Measurements from ENCODE around the gene ST3GAL6. TPM values are rescaled to one million over a fixed set of nuclear protein-coding genes. Genes with fewer than 3 reads are reported as not detected.

ST3GAL6 gene
- total and polyA plus RNA-seq, 10 of the 15 experiments (the other 5 are each of a cell fraction or from before 2014, with no cell fraction given) = 19.5 to 41.2 (median 37.4) TPM

DNA sequence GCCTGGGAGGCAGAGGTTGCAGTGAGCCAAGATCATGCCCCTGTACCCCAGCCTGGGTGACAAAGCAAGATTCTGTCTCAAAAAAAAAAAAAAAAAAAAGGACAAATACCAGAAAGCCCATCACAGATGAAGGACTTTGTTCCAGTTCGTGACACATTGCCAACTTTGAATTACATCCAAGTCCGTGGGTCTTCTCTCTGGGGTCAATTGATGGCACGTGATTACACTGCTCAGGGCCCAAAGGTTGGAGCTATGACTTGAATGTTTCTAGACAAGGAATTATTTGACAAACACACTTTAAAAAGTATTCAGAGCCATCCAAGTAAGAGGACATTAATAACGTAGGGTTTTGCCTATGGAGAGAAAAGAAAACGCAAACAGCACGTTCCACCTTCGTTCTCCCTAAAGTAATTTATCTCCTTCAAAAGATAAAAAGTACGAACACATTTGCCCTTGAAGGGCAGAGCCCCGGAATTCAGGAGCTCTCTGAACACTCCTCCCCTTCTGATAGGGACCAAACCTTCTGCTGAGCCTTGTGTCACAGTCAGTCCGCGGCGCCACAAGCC, 31.3 kb upstream of the ST3GAL6 start (continued):
- TF ChIP-seq, protein P1, sequence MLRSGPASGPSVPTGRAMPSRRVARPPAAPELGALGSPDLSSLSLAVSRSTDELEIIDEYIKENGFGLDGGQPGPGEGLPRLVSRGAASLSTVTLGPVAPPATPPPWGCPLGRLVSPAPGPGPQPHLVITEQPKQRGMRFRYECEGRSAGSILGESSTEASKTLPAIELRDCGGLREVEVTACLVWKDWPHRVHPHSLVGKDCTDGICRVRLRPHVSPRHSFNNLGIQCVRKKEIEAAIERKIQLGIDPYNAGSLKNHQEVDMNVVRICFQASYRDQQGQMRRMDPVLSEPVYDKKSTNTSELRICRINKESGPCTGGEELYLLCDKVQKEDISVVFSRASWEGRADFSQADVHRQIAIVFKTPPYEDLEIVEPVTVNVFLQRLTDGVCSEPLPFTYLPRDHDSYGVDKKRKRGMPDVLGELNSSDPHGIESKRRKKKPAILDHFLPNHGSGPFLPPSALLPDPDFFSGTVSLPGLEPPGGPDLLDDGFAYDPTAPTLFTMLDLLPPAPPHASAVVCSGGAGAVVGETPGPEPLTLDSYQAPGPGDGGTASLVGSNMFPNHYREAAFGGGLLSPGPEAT (IDR thresholded peaks at IDR 0.05; ENCODE audit: low read depth) = peak; percentile 21; the same call in 1 of the 2 replicates
- TF ChIP-seq MEF2A (IDR thresholded peaks at IDR 0.05; ENCODE audit: insufficient read depth, low read depth, low read length) (no peak), TBL1XR1 (IDR thresholded peaks at IDR 0.05; ENCODE audit: low read depth, low read length) (no peak), EGR1 (IDR thresholded peaks at IDR 0.05; ENCODE audit: borderline replicate concordance in 1 of 2, low read depth in 2 of 2, low read length in 2 of 2) (no peak), PAX5 (IDR thresholded peaks at IDR 0.05; ENCODE audit: borderline replicate concordance, low read depth, low read length) (no peak), BHLHE40 (IDR thresholded peaks at IDR 0.05; ENCODE audit: borderline replicate concordance in 1 of 2, low read depth in 2 of 2, low read length in 1 of 2) (peak; percentile 51 to 73; a peak in 3 of 4 replicates), RAD51 (IDR thresholded peaks at IDR 0.05) (peak; percentile 58), CBX3 (IDR thresholded peaks at IDR 0.05; ENCODE audit: borderline replicate concordance, low read depth) (no peak), TAF1 (IDR thresholded peaks at IDR 0.05; ENCODE audit: borderline replicate concordance, low read depth, low read length) (0 out of 2 replicates have a peak, but pooled peaks have one; percentile 53)
- TF ChIP-seq, protein P2, sequence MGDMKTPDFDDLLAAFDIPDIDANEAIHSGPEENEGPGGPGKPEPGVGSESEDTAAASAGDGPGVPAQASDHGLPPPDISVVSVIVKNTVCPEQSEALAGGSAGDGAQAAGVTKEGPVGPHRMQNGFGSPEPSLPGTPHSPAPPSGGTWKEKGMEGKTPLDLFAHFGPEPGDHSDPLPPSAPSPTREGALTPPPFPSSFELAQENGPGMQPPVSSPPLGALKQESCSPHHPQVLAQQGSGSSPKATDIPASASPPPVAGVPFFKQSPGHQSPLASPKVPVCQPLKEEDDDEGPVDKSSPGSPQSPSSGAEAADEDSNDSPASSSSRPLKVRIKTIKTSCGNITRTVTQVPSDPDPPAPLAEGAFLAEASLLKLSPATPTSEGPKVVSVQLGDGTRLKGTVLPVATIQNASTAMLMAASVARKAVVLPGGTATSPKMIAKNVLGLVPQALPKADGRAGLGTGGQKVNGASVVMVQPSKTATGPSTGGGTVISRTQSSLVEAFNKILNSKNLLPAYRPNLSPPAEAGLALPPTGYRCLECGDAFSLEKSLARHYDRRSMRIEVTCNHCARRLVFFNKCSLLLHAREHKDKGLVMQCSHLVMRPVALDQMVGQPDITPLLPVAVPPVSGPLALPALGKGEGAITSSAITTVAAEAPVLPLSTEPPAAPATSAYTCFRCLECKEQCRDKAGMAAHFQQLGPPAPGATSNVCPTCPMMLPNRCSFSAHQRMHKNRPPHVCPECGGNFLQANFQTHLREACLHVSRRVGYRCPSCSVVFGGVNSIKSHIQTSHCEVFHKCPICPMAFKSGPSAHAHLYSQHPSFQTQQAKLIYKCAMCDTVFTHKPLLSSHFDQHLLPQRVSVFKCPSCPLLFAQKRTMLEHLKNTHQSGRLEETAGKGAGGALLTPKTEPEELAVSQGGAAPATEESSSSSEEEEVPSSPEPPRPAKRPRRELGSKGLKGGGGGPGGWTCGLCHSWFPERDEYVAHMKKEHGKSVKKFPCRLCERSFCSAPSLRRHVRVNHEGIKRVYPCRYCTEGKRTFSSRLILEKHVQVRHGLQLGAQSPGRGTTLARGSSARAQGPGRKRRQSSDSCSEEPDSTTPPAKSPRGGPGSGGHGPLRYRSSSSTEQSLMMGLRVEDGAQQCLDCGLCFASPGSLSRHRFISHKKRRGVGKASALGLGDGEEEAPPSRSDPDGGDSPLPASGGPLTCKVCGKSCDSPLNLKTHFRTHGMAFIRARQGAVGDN (IDR thresholded peaks at IDR 0.05) = peak; percentile 58; the same call in 1 of the 2 replicates
- TF ChIP-seq, protein P3, sequence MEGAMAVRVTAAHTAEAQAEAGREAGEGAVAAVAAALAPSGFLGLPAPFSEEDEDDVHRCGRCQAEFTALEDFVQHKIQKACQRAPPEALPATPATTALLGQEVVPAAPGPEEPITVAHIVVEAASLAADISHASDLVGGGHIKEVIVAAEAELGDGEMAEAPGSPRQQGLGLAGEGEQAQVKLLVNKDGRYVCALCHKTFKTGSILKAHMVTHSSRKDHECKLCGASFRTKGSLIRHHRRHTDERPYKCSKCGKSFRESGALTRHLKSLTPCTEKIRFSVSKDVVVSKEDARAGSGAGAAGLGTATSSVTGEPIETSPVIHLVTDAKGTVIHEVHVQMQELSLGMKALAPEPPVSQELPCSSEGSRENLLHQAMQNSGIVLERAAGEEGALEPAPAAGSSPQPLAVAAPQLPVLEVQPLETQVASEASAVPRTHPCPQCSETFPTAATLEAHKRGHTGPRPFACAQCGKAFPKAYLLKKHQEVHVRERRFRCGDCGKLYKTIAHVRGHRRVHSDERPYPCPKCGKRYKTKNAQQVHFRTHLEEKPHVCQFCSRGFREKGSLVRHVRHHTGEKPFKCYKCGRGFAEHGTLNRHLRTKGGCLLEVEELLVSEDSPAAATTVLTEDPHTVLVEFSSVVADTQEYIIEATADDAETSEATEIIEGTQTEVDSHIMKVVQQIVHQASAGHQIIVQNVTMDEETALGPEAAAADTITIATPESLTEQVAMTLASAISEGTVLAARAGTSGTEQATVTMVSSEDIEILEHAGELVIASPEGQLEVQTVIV (IDR thresholded peaks at IDR 0.05; ENCODE audit: borderline replicate concordance, partially characterized antibody) = no peak
- TF ChIP-seq, protein P4, sequence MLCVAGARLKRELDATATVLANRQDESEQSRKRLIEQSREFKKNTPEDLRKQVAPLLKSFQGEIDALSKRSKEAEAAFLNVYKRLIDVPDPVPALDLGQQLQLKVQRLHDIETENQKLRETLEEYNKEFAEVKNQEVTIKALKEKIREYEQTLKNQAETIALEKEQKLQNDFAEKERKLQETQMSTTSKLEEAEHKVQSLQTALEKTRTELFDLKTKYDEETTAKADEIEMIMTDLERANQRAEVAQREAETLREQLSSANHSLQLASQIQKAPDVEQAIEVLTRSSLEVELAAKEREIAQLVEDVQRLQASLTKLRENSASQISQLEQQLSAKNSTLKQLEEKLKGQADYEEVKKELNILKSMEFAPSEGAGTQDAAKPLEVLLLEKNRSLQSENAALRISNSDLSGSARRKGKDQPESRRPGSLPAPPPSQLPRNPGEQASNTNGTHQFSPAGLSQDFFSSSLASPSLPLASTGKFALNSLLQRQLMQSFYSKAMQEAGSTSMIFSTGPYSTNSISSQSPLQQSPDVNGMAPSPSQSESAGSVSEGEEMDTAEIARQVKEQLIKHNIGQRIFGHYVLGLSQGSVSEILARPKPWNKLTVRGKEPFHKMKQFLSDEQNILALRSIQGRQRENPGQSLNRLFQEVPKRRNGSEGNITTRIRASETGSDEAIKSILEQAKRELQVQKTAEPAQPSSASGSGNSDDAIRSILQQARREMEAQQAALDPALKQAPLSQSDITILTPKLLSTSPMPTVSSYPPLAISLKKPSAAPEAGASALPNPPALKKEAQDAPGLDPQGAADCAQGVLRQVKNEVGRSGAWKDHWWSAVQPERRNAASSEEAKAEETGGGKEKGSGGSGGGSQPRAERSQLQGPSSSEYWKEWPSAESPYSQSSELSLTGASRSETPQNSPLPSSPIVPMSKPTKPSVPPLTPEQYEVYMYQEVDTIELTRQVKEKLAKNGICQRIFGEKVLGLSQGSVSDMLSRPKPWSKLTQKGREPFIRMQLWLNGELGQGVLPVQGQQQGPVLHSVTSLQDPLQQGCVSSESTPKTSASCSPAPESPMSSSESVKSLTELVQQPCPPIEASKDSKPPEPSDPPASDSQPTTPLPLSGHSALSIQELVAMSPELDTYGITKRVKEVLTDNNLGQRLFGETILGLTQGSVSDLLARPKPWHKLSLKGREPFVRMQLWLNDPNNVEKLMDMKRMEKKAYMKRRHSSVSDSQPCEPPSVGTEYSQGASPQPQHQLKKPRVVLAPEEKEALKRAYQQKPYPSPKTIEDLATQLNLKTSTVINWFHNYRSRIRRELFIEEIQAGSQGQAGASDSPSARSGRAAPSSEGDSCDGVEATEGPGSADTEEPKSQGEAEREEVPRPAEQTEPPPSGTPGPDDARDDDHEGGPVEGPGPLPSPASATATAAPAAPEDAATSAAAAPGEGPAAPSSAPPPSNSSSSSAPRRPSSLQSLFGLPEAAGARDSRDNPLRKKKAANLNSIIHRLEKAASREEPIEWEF (IDR thresholded peaks at IDR 0.05; ENCODE audit: insufficient replicate concordance, low read depth, low read length) = no peak
